H9 (cell line): Measurements from ENCODE around the gene RAB27B. TPM values are rescaled to one million over a fixed set of nuclear protein-coding genes. Genes with fewer than 3 reads are reported as not detected.
A peak's percentile ranks its signal among the peaks of the same experiment; 100 is the strongest.

Experiments used
- DNase-seq: peaks from one replicate; pipeline ENCODE4 v3.0.0-alpha.2; 2017
- H2AFZ ChIP-seq: one replicate; pipeline ENCODE4 v1.6.1; 2013; ENCODE audit warnings: mild to moderate bottlenecking, low read length, control low read depth, moderate library complexity
- H2AK5ac ChIP-seq: 2 replicates; pipeline ENCODE4 v1.6.1; 2013; ENCODE audit warnings: low read length, control low read depth, mixed read lengths; ENCODE audit not compliant: insufficient read length
- H2BK120ac ChIP-seq: one replicate; pipeline ENCODE4 v1.6.1; 2013; ENCODE audit warnings: low read depth, mild to moderate bottlenecking, low read length, control low read depth, inconsistent platforms; ENCODE audit not compliant: poor library complexity, severe bottlenecking
- H2BK12ac ChIP-seq: 2 replicates; pipeline ENCODE4 v1.6.1; 2013; ENCODE audit warnings: low read length, control low read depth, mixed read lengths, low read depth; ENCODE audit not compliant: insufficient read length
- H2BK15ac ChIP-seq: 2 replicates; pipeline ENCODE4 v1.6.1; 2013; ENCODE audit warnings: low read depth, low read length, control low read depth
- H2BK20ac ChIP-seq: one replicate; pipeline ENCODE4 v1.6.1; 2013; ENCODE audit warnings: low read depth, mild to moderate bottlenecking, low read length, control low read depth, inconsistent platforms; ENCODE audit not compliant: poor library complexity, severe bottlenecking
- H2BK5ac ChIP-seq: 2 replicates; pipeline ENCODE4 v1.6.1; 2013; ENCODE audit warnings: low read length, control low read depth, mixed read lengths; ENCODE audit not compliant: insufficient read length
- H3K14ac ChIP-seq: 2 replicates; pipeline ENCODE4 v1.6.1; 2013; ENCODE audit warnings: low read length, control low read depth; ENCODE audit not compliant: insufficient read depth
- H3K18ac ChIP-seq: 2 replicates; pipeline ENCODE4 v1.6.1; 2013; ENCODE audit warnings: low read depth, mild to moderate bottlenecking, mixed read lengths, low read length, control low read depth; ENCODE audit not compliant: insufficient read length
- H3K23ac ChIP-seq: 2 replicates; pipeline ENCODE4 v1.6.1; 2013; ENCODE audit warnings: low read length, control low read depth, mixed read lengths, low read depth; ENCODE audit not compliant: insufficient read length
- H3K23me2 ChIP-seq: 2 replicates; pipeline ENCODE4 v1.6.1; 2013; ENCODE audit warnings: low read depth, mild to moderate bottlenecking, mixed read lengths, low read length, control low read depth; ENCODE audit not compliant: insufficient read length, poor library complexity, severe bottlenecking
- H3K27ac ChIP-seq: 2 replicates; pipeline ENCODE4 v1.5.1; 2013; ENCODE audit warnings: low read length, control low read depth, mixed read lengths, low read depth; ENCODE audit not compliant: insufficient read length
- H3K27me3 ChIP-seq: 2 replicates; pipeline ENCODE4 v1.6.1; 2013; ENCODE audit warnings: low read length, control low read depth, inconsistent platforms; ENCODE audit not compliant: insufficient read depth
- H3K4ac ChIP-seq: 2 replicates; pipeline ENCODE4 v1.6.1; 2013; ENCODE audit warnings: low read depth, mild to moderate bottlenecking, control low read depth, inconsistent platforms, low read length, moderate library complexity
- H3K4me1 ChIP-seq: 2 replicates; pipeline ENCODE4 v1.6.1; 2013; ENCODE audit warnings: low read length, control low read depth, inconsistent platforms; ENCODE audit not compliant: insufficient read depth
- H3K4me2 ChIP-seq: 2 replicates; pipeline ENCODE4 v1.6.1; 2013; ENCODE audit warnings: low read length, control low read depth, mixed read lengths; ENCODE audit not compliant: insufficient read length, insufficient read depth
- H3K56ac ChIP-seq: 2 replicates; pipeline ENCODE4 v1.6.1; 2013; ENCODE audit warnings: low read depth, mild to moderate bottlenecking, mixed read lengths, low read length, control low read depth; ENCODE audit not compliant: insufficient read length
- H3K79me1 ChIP-seq: 2 replicates; pipeline ENCODE4 v1.6.1; 2013; ENCODE audit warnings: low read depth, mild to moderate bottlenecking, moderate library complexity, low read length, control low read depth, inconsistent platforms; ENCODE audit not compliant: insufficient read depth, poor library complexity, severe bottlenecking
- H3K79me2 ChIP-seq: 2 replicates; pipeline ENCODE4 v1.6.1; 2013; ENCODE audit warnings: low read length, control low read depth, inconsistent platforms; ENCODE audit not compliant: insufficient read depth
- H3K9ac ChIP-seq: 2 replicates; pipeline ENCODE4 v1.6.1; 2013; ENCODE audit warnings: low read length, control low read depth, mixed read lengths; ENCODE audit not compliant: insufficient read length; ENCODE audit errors: extremely low read depth
- H3K9me3 ChIP-seq: one replicate; pipeline ENCODE4 v1.6.1; 2013; ENCODE audit warnings: low read depth, low read length, inconsistent platforms; ENCODE audit not compliant: control insufficient read depth
- H3T11ph ChIP-seq: one replicate; pipeline ENCODE4 v1.6.1; 2013; ENCODE audit warnings: mild to moderate bottlenecking, low read length, control low read depth, inconsistent platforms
- H4K20me1 ChIP-seq: one replicate; pipeline ENCODE4 v1.6.1; 2013; ENCODE audit not compliant: control insufficient read depth, insufficient read length, insufficient read depth
- H4K5ac ChIP-seq: 2 replicates; pipeline ENCODE4 v1.6.1; 2013; ENCODE audit warnings: low read depth, mild to moderate bottlenecking, mixed read lengths, low read length, control low read depth; ENCODE audit not compliant: insufficient read length
- H4K8ac ChIP-seq: replicated peaks from 2 replicates; pipeline ENCODE4 v1.6.1; 2013; ENCODE audit warnings: low read length, control low read depth, mixed read lengths, low read depth; ENCODE audit not compliant: insufficient read length
- H4K91ac ChIP-seq: 2 replicates; pipeline ENCODE4 v1.6.1; 2013; ENCODE audit warnings: low read depth, mild to moderate bottlenecking, moderate library complexity, mixed read lengths, low read length, control low read depth; ENCODE audit not compliant: insufficient read length
- H3K27ac Mint-ChIP-seq, 3 experiments: 2 replicates in 2 of 3; 3 replicates in 1 of 3; pipeline ENCODE4 v1.8.0; 2020 to 2021; ENCODE audit warnings: mixed read lengths in 3 of 3, mild to moderate bottlenecking in 1 of 3, moderate library complexity in 1 of 3
- H3K27me3 Mint-ChIP-seq: 2 replicates; pipeline ENCODE4 v1.8.0; 2021; ENCODE audit warnings: low read depth, mild to moderate bottlenecking, moderate library complexity, mixed read lengths
- H3K36me3 Mint-ChIP-seq, 3 experiments: 2 replicates in 2 of 3; 3 replicates in 1 of 3; pipeline ENCODE4 v1.8.0; 2020 to 2021; ENCODE audit warnings: low read depth in 3 of 3, mixed read lengths in 3 of 3; ENCODE audit not compliant: insufficient read depth in 1 of 3
- H3K4me1 Mint-ChIP-seq, 2 experiments: 2 replicates each; pipeline ENCODE4 v1.8.0; 2020; ENCODE audit warnings: mixed read lengths in 2 of 2
- H3K4me3 Mint-ChIP-seq, 2 experiments: 2 replicates in 1 of 2; 3 replicates in 1 of 2; pipeline ENCODE4 v1.8.0; 2020 to 2021; ENCODE audit warnings: mild to moderate bottlenecking in 2 of 2, mixed read lengths in 2 of 2, moderate library complexity in 1 of 2
- H3K9me3 Mint-ChIP-seq, 2 experiments: 2 replicates in 1 of 2; 3 replicates in 1 of 2; pipeline ENCODE4 v1.8.0; 2020; ENCODE audit warnings: mild to moderate bottlenecking in 2 of 2, mixed read lengths in 2 of 2, moderate library complexity in 1 of 2
- WGBS: extraction: QIAGEN DNeasy Blood & Tissue Kit; methylation state at CpG from one replicate; pipeline ENCODE4 v1.1.7; 2013; ENCODE audit warnings: missing lambda C conversion rate, low lambda C conversion rate, mixed read lengths; ENCODE audit not compliant: insufficient read length; ENCODE audit errors: extremely low coverage; 5-methylcytosine and 5-hydroxymethylcytosine counted together
- total RNA-seq: library from RNA; stranded (reverse); gene quantifications from 2 replicates; pipeline ENCODE4 v1.2.1, GENCODE V29; 2021
- TF ChIP-seq, protein P1 (sequence below): fragments of 200-600 bp; sonication (generic); conservative IDR thresholded peaks from 3 replicates; pipeline ENCODE4 v1.8.0; 2021; ENCODE audit warnings: antibody characterized with exemption, mild to moderate bottlenecking

Gene RAB27B
- total RNA-seq, 1 experiment from 2014 or later, result 0.15 TPM

DNA sequence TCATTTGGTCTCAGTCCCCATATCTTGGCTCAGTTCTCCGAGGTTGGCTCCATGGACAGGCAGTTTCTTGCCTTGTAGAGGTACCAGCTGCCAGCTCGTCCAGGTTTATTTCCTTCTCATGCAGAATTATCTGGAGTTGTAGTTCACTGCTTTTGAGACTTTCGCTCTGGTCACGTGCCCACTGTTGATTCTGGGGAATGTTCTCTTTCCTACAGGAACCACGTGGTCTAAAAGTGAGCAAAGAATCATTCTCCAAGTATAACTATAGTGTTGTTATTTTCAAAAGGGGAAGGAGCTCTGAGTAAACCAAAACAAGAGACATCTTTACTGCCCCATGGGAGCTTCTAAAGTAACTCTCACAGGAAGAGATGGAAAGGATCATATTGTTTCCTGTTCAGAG lies 41.2 kb upstream of the RAB27B start:
- H4K5ac ChIP-seq, result no peak overlapping the region
- H3K27ac ChIP-seq, result no peak overlapping the region

More for the DNA sequence above, 41.2 kb upstream of the RAB27B start:
- H3K27me3 Mint-ChIP-seq, result no peaks in the 10 kb centered on the region
- no peak overlapping the region for H3T11ph ChIP-seq
- 0 out of 4 replicates have a peak, but pooled peaks cover 0 to 1% of the 10 kb centered on the region in 2 experiments for H3K4me1 Mint-ChIP-seq
- H2BK5ac ChIP-seq, result no peak overlapping the region
- H3K4me1 ChIP-seq, result no peaks in the 10 kb centered on the region
- WGBS, result no CpG with 5 or more reads among the region's 5 CpGs
- H3K9me3 ChIP-seq, result no peaks in the 10 kb centered on the region
- H3K9me3 Mint-ChIP-seq, result peaks cover 0 to 2% of the 10 kb centered on the region in 2 experiments; a peak in 1 of 5 replicates
- no peaks in the 10 kb centered on the region for H3K79me2 ChIP-seq
- no peaks in the 10 kb centered on the region for H4K20me1 ChIP-seq
- H3K23me2 ChIP-seq, result no peaks in the 10 kb centered on the region
- peak overlapping the region in 1 of 3 experiments; percentile 58; a peak in 2 of 7 replicates for H3K27ac Mint-ChIP-seq
- no peak overlapping the region for H2BK120ac ChIP-seq
- H3K27me3 ChIP-seq, result no peaks in the 10 kb centered on the region; the same call in 1 of the 2 replicates
- H2BK15ac ChIP-seq, result no peak overlapping the region
- no peaks in the 10 kb centered on the region for H3K79me1 ChIP-seq
- no peak overlapping the region for H3K18ac ChIP-seq
- TF ChIP-seq, protein P1, sequence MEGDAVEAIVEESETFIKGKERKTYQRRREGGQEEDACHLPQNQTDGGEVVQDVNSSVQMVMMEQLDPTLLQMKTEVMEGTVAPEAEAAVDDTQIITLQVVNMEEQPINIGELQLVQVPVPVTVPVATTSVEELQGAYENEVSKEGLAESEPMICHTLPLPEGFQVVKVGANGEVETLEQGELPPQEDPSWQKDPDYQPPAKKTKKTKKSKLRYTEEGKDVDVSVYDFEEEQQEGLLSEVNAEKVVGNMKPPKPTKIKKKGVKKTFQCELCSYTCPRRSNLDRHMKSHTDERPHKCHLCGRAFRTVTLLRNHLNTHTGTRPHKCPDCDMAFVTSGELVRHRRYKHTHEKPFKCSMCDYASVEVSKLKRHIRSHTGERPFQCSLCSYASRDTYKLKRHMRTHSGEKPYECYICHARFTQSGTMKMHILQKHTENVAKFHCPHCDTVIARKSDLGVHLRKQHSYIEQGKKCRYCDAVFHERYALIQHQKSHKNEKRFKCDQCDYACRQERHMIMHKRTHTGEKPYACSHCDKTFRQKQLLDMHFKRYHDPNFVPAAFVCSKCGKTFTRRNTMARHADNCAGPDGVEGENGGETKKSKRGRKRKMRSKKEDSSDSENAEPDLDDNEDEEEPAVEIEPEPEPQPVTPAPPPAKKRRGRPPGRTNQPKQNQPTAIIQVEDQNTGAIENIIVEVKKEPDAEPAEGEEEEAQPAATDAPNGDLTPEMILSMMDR, result no peak
- H2BK20ac ChIP-seq, result no peak overlapping the region
- H2BK12ac ChIP-seq, result no peak overlapping the region
- H3K14ac ChIP-seq, result no peak overlapping the region; the same call in 1 of the 2 replicates
- no peak overlapping the region for H3K4me3 Mint-ChIP-seq
- no peak overlapping the region for H3K9ac ChIP-seq
- H4K8ac ChIP-seq, result no peak overlapping the region
- H3K4ac ChIP-seq, result no peak overlapping the region
- no peak overlapping the region for H3K56ac ChIP-seq
- H4K91ac ChIP-seq, result no peak overlapping the region
- no peak for DNase-seq
- no peak overlapping the region for H3K23ac ChIP-seq
- no peak overlapping the region for H3K4me2 ChIP-seq
- H2AFZ ChIP-seq, result peak overlapping the region; percentile 40
- H3K36me3 Mint-ChIP-seq, result no peaks in the 10 kb centered on the region
- no peak overlapping the region for H2AK5ac ChIP-seq
